GM12874 (cell line): ENCODE results near the gene HDAC9.

ENCODE experiments used
- CTCF ChIP-seq: IDR thresholded peaks from 2 replicates; pipeline ENCODE4 v1.5.1; 2011; ENCODE audit warnings: low read depth, mild to moderate bottlenecking, control low read depth, low read length, moderate library complexity; ENCODE audit not compliant: insufficient read depth

The HDAC9 gene

GRCh38 chr7:18896343-18896975 is 400.9 kb downstream of the HDAC9 start:
- no peak for TF ChIP-seq CTCF

- TF ChIP-seq CTCF = no peak
Measured at GRCh38 chr7:18900236-18900635, 404.7 kb downstream of the HDAC9 start.

GRCh38 chr7:18900803-18901202 is 405.3 kb downstream of the HDAC9 start:
- TF ChIP-seq CTCF = no peak

DNA sequence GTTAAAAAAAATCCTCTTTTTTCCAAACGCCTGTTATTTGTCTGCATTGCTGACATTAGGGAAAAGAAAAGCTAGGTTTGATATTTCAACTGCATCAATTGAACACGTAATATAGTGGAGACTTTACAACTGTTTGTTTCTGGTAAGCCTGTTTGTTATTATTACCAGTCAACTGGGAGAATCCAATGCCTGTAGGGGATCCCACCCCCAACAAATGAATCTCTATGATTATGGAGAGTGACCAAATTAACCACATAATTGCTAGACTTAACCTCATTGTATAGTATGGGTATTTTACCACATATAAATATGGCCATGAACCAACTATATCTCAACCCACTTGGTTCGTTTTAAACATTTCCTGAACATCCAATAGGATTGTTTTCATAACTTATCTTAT is 405.8 kb downstream of the HDAC9 start:
- no peak for TF ChIP-seq CTCF

- TF ChIP-seq CTCF = no peak
Measured at GRCh38 chr7:18901982-18902421, 406.5 kb downstream of the HDAC9 start.

DNA sequence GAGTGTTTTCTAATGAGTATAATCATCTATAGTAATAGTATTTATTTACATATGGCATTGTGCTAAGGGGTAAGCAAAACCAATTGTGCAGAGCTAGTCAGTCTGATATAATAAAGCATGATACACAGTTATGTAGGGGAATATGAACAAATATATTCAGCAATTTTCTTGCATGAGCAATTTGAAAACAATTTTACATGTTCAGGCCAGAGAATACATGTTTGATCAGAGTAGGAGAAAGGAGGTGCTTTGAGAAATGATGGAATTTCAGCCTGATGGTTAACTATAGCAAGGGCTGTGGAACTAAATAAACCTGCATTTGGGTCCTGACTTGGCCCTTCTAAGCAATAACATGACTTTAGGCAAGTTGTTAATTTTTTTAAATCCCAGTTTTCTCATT is 407.3 kb downstream of the HDAC9 start:
- no peak for TF ChIP-seq CTCF

GRCh38 chr7:18903695-18904094 is 408.1 kb downstream of the HDAC9 start:
- TF ChIP-seq CTCF = no peak
